HUES64 (cell line): ENCODE data around the gene TMEM140.

Experiments used
- H3K27ac ChIP-seq: 2 replicates; pipeline ENCODE4 v1.7.0; 2013; ENCODE audit warnings: low read depth, low read length, inconsistent platforms
- H3K27me3 ChIP-seq: 2 replicates; pipeline ENCODE4 v1.6.1; 2013; ENCODE audit warnings: mild to moderate bottlenecking, low read length; ENCODE audit not compliant: insufficient read depth
- H3K36me3 ChIP-seq: 2 replicates; pipeline ENCODE4 v1.6.1; 2013; ENCODE audit warnings: mild to moderate bottlenecking, low read length; ENCODE audit not compliant: insufficient read depth
- H3K4me1 ChIP-seq: 2 replicates; pipeline ENCODE4 v1.6.1; 2013; ENCODE audit warnings: mild to moderate bottlenecking, low read length, moderate library complexity; ENCODE audit not compliant: insufficient read depth
- H3K4me3 ChIP-seq: 2 replicates; pipeline ENCODE4 v1.5.1; 2013; ENCODE audit warnings: mild to moderate bottlenecking, low read length, moderate library complexity
- H3K9ac ChIP-seq: 2 replicates; pipeline ENCODE4 v1.6.1; 2013; ENCODE audit warnings: mild to moderate bottlenecking, low read depth, low read length
- H3K9me3 ChIP-seq: 2 replicates; pipeline ENCODE4 v1.6.1; 2013; ENCODE audit warnings: low read depth, low read length; ENCODE audit not compliant: insufficient read depth
- WGBS: fragments of 150-250, 120-280 bp; methylation state at CpG from one replicate; pipeline ENCODE4 v1.1.7; 2013; ENCODE audit warnings: missing lambda C conversion rate; 5-methylcytosine and 5-hydroxymethylcytosine counted together

The TMEM140 gene

DNA sequence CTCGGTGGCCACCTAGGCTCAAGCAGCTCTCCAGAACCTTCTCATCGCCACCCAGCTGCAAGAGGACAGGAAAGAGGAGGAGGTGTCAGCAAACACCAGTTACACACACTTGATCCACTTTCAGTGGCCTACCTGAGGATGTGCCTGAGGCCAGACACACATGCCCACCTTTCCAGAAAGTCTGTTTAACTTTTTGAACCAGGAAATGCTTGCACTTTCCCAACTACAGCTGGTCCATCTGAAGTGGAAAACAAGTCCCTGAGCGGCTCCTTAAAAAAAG, 38.3 kb downstream of the TMEM140 start:
- H3K36me3 ChIP-seq = peaks cover 32% of the 10 kb centered on the region
- no peak overlapping the region for H3K4me3 ChIP-seq
- H3K4me1 ChIP-seq = no peaks in the 10 kb centered on the region
- no peak overlapping the region for H3K27ac ChIP-seq
- H3K9me3 ChIP-seq = peaks cover 15% of the 10 kb centered on the region
- H3K27me3 ChIP-seq = no peaks in the 10 kb centered on the region
- H3K9ac ChIP-seq = no peak overlapping the region
- WGBS = 96% methylated on average over 3 of the region's 3 CpGs

DNA sequence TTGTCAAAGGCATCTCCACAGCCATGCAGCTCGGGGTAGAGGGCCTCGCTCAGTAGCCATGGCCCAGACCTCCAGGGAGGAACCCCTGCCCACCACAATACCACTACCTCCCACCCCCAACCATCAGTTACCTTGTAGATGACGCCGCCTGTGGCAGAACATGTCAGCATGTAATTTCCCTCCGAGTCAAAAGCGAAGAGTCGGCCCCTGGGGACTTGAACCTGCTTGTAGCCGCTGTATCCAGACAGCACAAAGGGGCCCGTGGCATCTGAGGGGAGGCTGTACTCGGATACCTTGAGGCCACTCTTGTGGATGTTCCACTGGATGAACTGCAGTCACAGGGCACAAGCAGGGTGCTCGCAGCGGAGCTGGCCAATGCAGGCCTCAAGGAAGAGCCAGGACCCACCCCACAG, 39.0 kb downstream of the TMEM140 start:
- H3K27ac ChIP-seq = no peak overlapping the region
- H3K9ac ChIP-seq = no peak overlapping the region
- H3K9me3 ChIP-seq = peaks cover 9% of the 10 kb centered on the region
- peaks cover 32% of the 10 kb centered on the region for H3K36me3 ChIP-seq
- no peaks in the 10 kb centered on the region for H3K27me3 ChIP-seq
- no peaks in the 10 kb centered on the region for H3K4me1 ChIP-seq
- 86% methylated on average over 12 of the region's 12 CpGs for WGBS
- no peak overlapping the region for H3K4me3 ChIP-seq

DNA sequence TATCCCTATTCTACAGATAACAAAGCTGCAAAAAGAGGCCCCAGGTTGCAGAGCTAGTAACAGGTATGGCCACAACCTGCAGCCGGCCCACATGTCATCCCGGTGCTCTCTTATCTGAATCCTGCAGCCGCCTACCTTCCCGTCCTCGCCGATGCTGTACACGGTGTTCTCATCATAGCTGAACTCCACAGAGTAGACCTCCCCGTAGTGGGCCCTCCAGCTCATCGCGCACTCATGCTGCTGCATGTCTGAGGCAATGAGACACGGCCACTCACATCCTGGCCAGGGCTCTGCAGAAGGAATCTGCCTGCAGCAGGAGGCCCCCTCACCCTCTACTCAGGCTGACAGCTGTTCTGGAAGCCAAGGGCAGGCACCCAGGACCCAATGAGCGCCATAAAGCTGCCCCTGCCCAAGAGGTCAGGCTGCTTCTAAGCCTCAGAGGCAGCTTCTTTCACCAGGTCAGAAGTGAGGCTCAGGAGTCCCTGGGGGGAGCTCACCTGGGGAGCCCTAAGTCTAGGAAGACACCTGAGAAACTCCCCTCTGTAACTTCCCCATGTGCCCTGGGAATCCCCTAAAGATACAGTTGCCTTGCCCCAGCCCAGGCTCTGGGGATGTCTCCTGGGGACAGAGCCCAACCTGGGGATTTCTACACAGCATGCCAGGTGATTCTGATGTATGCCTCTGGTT, 40.6 kb downstream of the TMEM140 start:
- Histone ChIP-seq H3K27me3 (no peaks in the 10 kb centered on the region), H3K4me3 (no peak overlapping the region), H3K4me1 (no peaks in the 10 kb centered on the region), H3K9ac (no peak overlapping the region), H3K9me3 (no peaks in the 10 kb centered on the region), H3K36me3 (peaks cover 37% of the 10 kb centered on the region), H3K27ac (no peak overlapping the region)
- WGBS = 96% methylated on average over 12 of the region's 12 CpGs

DNA sequence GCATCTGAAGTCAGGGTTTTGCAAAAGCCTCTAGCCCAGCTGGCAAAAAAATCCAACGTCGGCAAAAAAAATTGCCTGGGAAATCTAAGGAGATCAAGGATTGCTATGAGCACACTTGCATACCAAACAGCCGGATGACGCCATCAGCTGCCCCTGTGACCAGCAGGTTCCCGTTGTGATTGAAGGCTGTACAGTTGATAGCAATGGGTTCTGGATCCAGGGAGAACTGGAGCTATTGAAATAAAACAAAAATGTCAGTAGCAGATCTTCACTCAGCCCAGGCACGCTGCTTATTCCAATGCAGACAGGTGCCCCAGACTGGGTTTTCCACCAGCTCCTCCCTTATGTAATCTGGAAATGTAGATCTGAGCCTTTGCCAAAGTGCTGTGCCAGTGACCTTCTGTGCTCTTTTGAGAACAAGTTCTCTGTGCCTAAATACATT, 41.4 kb downstream of the TMEM140 start:
- 95% methylated on average over 6 of the region's 6 CpGs for WGBS
- Histone ChIP-seq H3K4me1 (no peaks in the 10 kb centered on the region), H3K4me3 (no peak overlapping the region), H3K36me3 (peaks cover 37% of the 10 kb centered on the region), H3K9ac (no peak overlapping the region), H3K27me3 (no peaks in the 10 kb centered on the region), H3K9me3 (no peaks in the 10 kb centered on the region), H3K27ac (no peak overlapping the region)

DNA sequence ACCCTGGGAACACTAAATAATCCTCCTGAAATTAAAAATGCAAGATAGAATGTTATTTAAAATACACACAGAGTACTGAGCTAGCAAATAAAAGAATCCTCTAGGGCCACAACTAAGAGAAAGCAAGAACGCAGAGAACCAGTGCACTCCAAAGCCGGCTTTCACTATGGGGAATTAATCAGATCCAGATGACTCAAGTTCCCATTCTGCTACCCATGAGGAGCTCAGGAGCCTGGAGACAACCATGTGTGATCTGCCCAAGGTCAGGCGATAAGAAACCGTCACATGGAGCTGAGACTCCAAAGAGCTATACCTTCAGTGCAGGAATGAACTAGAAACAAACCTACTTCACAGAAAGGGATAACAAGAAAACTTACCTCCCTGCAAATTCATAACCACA, 42.1 kb downstream of the TMEM140 start:
- 95% methylated on average over 4 of the region's 4 CpGs for WGBS
- no peaks in the 10 kb centered on the region for H3K9me3 ChIP-seq
- no peak overlapping the region for H3K27ac ChIP-seq
- H3K9ac ChIP-seq = no peak overlapping the region
- H3K4me1 ChIP-seq = no peaks in the 10 kb centered on the region
- no peaks in the 10 kb centered on the region for H3K27me3 ChIP-seq
- peaks cover 37% of the 10 kb centered on the region for H3K36me3 ChIP-seq
- H3K4me3 ChIP-seq = no peak overlapping the region

DNA sequence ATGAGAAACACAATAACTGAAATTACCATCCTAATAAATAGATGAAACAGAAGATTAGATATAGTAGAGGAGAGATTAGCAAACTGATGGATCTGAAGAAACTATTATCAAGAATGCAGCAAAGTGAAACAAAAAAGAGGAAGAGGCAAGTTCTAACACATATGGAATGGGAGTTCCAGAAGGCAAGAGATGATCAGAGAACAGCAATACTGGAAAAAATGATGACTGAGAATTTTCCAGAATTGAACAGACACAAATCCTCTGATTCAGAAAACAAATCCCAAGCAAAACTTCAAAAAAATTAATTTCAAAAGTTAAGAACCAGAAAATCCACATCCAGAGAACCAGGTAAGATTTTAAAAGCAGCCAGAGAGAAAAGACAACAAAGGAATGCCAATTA, 42.8 kb downstream of the TMEM140 start:
- H3K9me3 ChIP-seq = no peaks in the 10 kb centered on the region
- peaks cover 31% of the 10 kb centered on the region for H3K36me3 ChIP-seq
- no peak overlapping the region for H3K4me3 ChIP-seq
- no peak overlapping the region for H3K9ac ChIP-seq
- H3K27ac ChIP-seq = no peak overlapping the region
- no peaks in the 10 kb centered on the region for H3K4me1 ChIP-seq
- H3K27me3 ChIP-seq = no peaks in the 10 kb centered on the region

DNA sequence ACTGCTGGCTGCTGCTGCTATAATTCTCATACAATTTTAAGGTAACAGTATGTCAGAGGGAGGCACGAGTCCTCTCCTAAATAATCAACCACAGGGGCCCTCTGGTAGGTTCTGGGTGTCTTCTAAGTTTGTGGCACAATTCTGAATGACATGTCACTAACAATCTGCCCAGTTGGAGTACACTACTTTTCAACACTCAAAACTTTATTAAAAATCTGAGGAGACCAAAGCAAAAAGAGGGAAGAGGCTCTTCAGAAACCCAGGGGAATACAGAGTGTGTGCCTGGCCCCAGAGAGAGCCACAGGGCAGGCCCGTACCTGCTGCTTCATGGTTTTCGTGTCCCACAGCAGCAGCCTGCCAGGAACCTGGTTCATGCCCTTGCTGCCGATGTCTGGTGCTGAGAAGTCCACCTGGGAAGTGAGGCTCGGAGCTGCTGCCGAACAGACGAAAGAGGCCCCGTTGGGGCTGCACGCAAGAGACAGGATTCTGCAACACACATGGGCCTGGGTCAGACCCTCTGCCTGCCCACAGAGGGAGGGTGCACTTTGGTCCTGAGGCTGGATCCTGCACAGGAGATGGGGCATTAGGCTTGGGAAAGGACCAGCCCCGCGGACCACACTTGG, 45.2 kb downstream of the TMEM140 start:
- no peaks in the 10 kb centered on the region for H3K4me1 ChIP-seq
- H3K4me3 ChIP-seq = no peak overlapping the region
- H3K27me3 ChIP-seq = no peaks in the 10 kb centered on the region
- peaks cover 26% of the 10 kb centered on the region for H3K36me3 ChIP-seq
- H3K27ac ChIP-seq = no peak overlapping the region
- H3K9ac ChIP-seq = no peak overlapping the region
- no peaks in the 10 kb centered on the region for H3K9me3 ChIP-seq
- 93% methylated on average over 11 of the region's 11 CpGs for WGBS

DNA sequence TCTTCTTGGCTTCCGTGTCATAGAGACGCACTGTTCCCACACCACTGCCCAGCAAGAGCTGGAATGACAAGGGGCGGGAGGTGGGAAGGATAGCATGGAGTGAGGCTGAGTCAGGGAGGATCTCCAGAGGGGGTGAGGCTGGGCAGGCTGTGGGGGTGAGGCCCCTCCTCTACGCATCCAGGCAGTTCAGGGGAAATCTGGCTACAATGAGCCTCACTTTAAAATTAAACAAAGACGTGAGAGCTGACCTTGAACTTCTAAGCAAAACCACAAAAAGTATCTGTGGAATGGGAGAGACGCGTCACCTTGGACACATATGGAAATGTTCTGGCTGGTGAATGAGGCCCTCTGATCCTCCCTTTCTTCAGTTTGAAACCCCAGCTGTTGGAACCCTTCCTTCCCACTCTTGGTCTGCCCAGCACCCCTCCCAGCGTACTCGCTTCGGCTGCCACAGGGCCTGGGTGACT, 45.8 kb downstream of the TMEM140 start:
- 87% methylated on average over 10 of the region's 10 CpGs for WGBS
- Histone ChIP-seq H3K4me1 (no peaks in the 10 kb centered on the region), H3K27me3 (no peaks in the 10 kb centered on the region), H3K9ac (no peak overlapping the region), H3K9me3 (no peaks in the 10 kb centered on the region), H3K27ac (no peak overlapping the region), H3K36me3 (peaks cover 22% of the 10 kb centered on the region), H3K4me3 (no peak overlapping the region)

DNA sequence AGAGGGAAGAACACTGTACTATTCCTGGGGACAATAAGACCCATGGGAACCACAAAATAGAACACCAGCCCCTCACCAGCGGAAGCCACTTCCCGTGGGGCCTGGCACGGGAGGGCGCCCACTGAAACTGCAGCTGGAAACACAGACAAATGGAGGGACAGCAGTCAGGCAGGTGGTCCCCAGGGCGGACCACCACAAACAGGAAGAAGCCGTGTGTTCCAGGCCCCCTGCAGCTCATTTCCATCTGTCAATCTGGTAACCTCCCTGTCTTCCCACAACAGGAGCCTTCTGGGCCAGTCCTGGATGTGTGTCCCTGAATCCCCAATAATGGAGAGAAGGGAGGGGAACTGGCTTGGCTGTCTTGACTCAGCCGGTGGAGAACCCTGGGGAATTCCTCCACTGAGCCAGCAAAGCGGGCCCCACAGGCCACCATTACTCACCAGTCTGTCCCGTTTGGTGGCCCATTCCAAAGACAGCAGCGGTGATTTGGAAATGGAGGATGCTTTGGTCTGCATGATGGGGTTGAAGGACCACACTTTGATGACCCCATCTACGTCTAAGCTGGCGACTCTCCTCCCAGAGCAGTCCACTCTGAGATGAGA, 46.7 kb downstream of the TMEM140 start:
- Histone ChIP-seq H3K4me3 (no peak overlapping the region), H3K9ac (no peak overlapping the region), H3K27ac (no peak overlapping the region), H3K4me1 (peaks cover 4% of the 10 kb centered on the region; the same call in 1 of the 2 replicates), H3K27me3 (no peaks in the 10 kb centered on the region), H3K36me3 (peaks cover 17% of the 10 kb centered on the region; the same call in 1 of the 2 replicates), H3K9me3 (no peaks in the 10 kb centered on the region)
- WGBS = 93% methylated on average over 12 of the region's 12 CpGs

DNA sequence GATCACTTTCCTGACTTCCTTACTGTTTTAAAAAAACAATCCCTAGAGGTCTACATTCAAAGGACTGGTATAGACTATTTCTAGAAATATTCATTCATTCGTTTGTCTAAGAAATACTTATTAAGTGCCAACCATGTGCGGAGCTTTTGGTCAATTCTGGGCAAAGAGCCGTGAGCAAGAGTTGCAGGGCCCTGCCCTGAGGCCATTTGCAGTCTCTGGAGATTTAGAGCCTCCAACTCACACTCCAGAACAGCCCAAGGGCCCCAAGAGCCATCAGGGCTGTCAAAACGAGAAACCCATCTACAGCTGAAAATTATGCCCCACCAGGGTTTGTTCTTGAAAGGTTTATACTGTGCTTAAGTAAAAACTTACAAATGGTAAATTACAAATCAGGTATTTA, 47.3 kb downstream of the TMEM140 start:
- H3K36me3 ChIP-seq = peaks cover 17% of the 10 kb centered on the region; the same call in 1 of the 2 replicates
- whole genome bisulfite sequencing = 98% methylated on average over 3 of the region's 4 CpGs

DNA sequence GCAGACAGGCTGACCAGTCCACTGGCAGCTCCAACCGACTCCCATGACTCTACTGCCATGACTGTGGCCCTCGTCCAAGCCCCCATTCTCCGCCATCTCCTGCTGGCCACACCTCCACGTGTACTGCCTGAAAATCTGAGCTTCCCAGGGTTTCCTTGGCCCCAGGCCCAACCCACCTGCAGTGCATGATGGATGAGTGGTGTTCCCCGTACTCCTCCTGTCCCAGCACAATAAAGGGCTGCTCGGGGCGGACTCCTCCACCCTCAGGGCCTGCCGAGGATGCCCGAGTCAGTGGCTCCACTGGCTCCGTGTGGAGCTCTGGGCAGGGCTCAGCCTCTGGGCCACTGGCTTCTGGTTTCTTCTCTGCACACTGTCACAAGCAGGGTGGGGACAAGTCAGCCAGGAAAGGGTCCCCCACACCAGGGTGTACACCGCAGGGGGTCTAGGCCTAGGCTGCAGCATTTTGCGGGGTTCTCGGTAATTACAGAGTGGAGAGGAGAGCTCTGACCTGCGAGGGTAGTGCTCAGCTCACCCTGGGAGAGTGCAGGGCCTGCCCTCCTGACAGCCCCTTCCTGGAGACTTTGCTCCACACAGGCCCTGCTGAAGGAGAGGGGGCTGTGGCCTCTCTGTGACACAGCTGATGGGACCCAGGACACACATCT, 48.2 kb downstream of the TMEM140 start:
- Histone ChIP-seq H3K4me3 (no peak overlapping the region), H3K9ac (no peak overlapping the region), H3K36me3 (peaks cover 17% of the 10 kb centered on the region; the same call in 1 of the 2 replicates), H3K27ac (no peak overlapping the region), H3K27me3 (no peaks in the 10 kb centered on the region), H3K9me3 (no peaks in the 10 kb centered on the region), H3K4me1 (peaks cover 12% of the 10 kb centered on the region; the same call in 1 of the 2 replicates)
- 95% methylated on average over 14 of the region's 14 CpGs for WGBS

More for the DNA sequence above, 47.3 kb downstream of the TMEM140 start:
- no peak overlapping the region for H3K27ac ChIP-seq
- H3K9me3 ChIP-seq = no peaks in the 10 kb centered on the region
- H3K9ac ChIP-seq = no peak overlapping the region
- no peak overlapping the region for H3K4me3 ChIP-seq
- no peaks in the 10 kb centered on the region for H3K27me3 ChIP-seq
- H3K4me1 ChIP-seq = peaks cover 10% of the 10 kb centered on the region; the same call in 1 of the 2 replicates
